GDM1 (cell line): Measurements from ENCODE around the gene AFAP1L2.

Experiments
- DNase-seq: peaks from one replicate; lab custom pipeline; 2025; lab: John Stamatoyannopoulos, UW

Gene AFAP1L2

GRCh38 chr10:114266521-114266920, 137.8 kb downstream of the AFAP1L2 start:
- DNase-seq = no peak

DNA sequence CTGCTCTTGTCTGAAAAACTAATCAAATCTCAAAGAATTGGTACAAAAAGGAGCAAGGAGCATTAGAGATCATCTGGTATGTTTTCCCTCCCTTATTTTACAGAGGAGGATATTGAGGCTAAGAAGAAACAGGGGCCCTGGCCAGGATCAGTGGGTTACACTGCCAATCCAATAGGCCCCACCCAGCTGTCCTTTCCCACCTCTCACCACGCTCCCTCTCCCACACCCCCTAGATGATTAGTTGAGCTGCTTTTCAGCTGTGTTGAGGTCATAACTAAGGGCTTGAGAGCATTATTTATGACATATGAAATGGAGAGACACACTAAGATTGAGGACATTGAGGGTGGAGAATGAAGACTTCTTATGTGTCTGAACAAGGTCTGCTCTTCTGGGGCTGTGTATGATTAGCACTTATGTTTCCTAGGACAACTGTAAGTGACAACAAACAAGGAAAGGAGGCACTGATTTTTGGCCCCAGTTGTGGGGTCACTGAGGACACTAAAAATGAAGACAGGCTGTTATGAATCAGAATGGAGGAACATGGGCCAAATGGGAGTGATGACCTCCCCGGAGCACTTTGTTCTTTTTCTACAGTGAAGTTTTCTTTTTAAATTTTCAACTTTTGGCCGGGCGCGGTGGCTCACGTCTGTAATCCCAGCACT, 138.8 kb downstream of the AFAP1L2 start:
- no peak for DNase-seq

DNA sequence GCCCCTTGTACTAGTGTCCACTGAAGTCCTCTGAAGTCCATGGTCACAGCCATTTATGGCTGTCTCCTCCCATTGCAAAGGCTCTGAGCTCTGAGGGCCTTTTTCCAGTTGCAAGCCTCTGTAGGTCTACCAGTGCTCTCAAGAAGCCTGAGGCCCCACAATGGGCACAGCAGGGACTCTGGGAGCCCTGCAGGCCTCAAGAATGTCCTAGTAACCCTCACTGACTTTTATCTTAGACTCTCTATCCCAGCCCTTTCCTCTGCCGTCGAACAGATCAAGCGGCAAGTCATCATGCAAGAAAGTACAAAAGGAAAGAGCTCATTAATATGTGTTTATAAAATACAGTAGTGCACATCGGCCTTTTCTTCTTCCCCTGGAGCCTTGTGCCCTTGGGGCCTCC, 141.8 kb downstream of the AFAP1L2 start:
- no peak for DNase-seq

GRCh38 chr10:114261076-114261475, 143.2 kb downstream of the AFAP1L2 start:
- DNase-seq = no peak

DNA sequence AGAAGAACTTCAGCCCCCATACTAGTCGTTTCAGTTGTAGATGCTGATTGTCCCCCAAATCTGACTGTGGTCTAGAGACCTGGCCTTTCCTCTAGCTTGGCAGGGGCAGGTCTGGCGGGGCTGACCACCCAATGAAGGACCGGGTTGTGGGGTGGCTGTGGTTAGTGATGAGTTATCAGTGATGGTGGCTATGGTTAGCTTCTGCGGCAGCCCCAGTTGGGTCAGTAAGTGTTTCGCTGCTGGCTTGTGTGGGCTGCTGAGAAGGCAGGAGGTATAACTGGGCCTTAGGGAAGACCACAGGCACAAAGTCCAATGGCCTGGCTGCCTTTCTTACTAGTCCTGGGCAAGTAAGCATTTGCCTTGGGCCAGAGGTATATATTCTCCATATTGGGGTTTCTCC, 143.9 kb downstream of the AFAP1L2 start:
- no peak for DNase-seq

DNA sequence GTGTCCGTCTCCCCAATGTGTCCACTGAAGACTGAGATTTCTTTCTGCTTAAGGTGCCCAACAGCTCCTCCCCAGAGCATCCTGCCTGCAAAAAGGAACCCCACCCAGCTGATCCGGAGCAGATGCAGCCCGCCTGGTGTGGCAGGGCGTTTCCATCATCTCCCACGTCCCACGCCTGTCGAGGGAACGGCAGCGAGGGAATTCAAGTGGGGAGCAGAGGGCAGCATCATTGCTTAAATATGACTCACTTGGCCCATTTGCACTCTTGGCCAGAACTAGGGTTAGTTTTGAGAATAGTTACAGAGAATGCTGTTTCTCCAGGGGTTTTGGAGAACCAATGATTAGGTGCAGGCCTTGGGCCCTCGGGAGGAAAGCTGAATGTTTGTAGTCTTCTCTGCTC, 144.5 kb downstream of the AFAP1L2 start:
- no peak for DNase-seq

DNA sequence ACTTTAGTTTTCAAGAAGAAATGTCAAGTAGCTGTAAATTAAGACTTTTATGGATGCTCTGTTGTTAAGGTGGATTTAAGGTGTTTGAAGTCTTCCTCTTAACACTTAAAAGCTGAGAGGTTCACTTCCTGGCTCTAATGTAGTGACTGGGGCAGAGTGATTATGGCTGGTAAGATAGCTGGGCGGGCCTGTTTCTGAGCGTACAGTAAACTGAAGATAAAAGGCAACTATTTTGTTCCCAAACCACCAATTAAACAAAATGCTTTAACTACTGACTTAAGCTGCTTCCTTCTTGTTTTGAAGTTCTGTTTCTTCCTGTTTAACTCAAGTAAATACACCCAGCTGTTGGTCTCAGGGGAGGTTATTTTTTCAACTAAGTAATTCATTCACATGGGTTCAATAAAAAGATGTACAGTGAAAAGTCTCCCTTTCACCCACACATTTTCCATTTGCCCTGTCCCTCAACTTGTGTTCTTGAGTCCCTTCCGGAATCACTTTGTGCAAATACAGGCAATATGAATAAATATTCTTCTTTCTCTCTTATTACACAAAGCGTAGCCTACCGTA, 145.9 kb downstream of the AFAP1L2 start:
- no peak for DNase-seq

GRCh38 chr10:114257498-114257897, 146.8 kb downstream of the AFAP1L2 start:
- no peak for DNase-seq

DNA sequence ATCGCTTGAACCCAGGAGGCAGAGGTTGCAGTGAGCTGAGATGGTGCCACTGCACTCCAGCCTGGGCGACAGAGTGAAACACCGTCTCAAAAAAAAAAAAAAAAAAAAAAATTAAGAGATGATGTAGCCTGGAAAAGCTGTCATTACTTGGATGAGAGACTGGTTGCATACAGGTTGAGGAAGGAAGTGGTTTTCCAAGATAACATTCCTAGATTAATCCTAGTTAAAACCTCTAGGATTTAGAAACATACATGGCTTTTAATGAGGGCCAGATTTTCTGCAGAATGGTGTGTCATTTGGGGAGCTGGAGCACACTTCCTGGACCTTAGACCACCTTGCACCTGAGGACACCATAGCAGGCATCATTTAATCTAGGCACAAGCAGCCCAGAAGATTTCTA, 147.5 kb downstream of the AFAP1L2 start:
- DNase-seq = no peak

GRCh38 chr10:114256008-114256765, 148.1 kb downstream of the AFAP1L2 start:
- DNase-seq = no peak

DNA sequence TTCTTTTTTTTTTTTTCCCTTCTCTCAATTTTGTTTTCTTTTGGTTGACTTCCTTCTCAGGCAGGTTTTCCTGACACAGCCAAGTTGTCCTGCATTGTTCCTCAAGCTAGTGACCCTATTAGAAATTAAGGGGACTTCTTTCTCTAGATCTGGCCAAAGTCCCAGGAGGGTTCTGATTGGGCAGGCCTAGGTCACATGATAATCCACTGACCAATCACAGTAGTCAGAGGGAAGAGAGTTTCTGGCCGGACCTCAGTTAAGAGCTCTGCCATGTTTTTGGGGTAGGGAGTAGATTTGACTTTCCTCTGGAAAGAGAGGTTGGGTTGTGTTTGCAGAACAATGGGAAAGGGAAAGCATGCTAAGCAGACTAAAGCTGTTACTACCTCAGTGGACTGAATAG, 149.1 kb downstream of the AFAP1L2 start:
- no peak for DNase-seq

GRCh38 chr10:114252883-114253282, 151.4 kb downstream of the AFAP1L2 start:
- DNase-seq = no peak

DNA sequence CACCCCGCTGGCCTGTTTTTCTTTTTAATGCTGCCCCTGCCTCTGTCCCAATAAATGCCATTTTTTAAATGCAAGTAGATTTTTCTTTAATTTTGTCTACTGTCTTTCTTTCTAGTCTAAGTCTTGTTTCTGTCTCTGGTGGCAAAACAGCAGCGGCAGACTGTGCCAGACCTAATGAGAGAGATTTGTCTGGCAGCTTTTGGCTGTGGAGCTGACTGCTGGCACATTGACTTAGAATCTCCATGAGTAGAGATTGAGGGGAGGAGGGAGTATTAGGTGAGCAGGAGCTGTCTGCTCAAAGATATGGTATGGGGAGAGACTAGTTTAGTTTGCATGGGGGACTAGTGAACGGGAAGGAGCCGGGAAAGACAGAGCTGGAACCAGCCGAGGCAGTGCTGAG, 152.2 kb downstream of the AFAP1L2 start:
- no peak for DNase-seq

DNA sequence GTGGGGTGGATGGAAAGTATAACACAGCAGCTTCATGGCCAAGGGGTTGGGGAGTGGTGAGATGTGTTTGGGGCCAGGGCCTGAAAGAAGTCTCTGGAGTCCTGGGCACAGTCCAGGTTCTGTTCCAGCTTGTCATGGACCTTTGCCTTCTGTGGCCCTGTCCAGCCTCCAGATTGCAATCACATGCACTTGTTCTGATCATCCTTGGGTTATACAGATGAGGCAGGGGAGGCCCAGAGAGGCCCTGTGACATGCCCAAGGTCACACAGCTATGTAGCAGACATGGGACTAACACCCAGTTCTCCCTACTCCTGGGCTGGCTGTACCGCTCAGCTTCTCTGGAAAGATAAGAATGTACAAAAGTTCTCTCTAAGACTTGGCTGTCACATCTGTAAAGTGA, 153.6 kb downstream of the AFAP1L2 start:
- no peak for DNase-seq

DNA sequence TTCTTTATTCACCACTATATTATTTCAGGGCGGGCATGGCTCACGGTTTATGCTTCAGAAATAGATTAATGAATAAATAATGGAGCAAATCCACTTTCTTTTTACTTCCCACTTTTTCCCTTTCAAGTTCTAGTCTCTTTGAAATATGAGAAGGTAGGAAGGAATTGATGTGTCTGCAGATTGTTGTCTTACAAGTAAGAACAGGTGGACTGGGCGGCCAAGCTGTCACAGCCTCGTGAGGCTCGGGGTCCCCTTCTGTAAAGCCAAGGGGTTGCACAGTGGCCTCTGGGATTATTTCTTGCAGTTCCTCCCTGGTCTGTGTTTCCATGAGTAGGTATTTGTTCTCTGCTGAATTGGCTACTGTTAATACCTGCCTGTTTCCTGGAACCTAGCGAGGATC, 154.1 kb downstream of the AFAP1L2 start:
- no peak for DNase-seq

- no peak for DNase-seq
Measured at GRCh38 chr10:114246679-114247305, 157.5 kb downstream of the AFAP1L2 start.

- no peak for DNase-seq
Measured at GRCh38 chr10:114245121-114245791, 159.0 kb downstream of the AFAP1L2 start.
